Ovary (tissue), 3 donors: ENCODE results near the gene METTL27.
"Not testable (repeated sequence)": the region's sequence is repeated elsewhere in the genome, so short reads cannot be mapped to it uniquely, and the experiment has no call there.

Experiments used
- CTCF ChIP-seq, 3 donors: fragments of 450-650 bp in 2 of 3; fragments of 200-600 bp in 1 of 3; IDR thresholded peaks; one replicate each; pipeline versions ENCODE4 v1.5.1 to v1.8.0; 2016 to 2022; ENCODE audit warnings: antibody characterized with exemption in 3 of 3, mild to moderate bottlenecking in 1 of 3
- EP300 ChIP-seq: sonication (generic); formaldehyde crosslinking; IDR thresholded peaks from one replicate; pipeline ENCODE4 v1.6.1; 2017; ENCODE audit warnings: antibody characterized with exemption
- POLR2A ChIP-seq: fragments of 450-650 bp; IDR thresholded peaks from one replicate; pipeline ENCODE4 v1.6.1; 2017; ENCODE audit warnings: antibody characterized with exemption, mild to moderate bottlenecking, moderate library complexity
- donor health status: DM: no; HTN: no; CAD: no.

DNA sequence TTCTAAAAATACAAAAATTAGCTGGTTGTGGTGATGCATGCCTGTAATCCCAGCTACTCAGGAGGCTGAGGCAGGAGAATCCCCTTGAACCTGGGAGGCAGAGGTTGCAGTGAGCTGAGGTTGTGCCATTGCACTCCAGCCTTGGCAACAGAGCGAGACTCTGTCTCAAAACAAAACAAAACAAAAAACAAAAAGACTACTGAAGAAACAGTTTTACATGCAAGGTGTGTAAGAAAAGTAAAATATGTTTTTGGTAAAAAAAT lies 54.6 kb downstream of the METTL27 start:
- not testable (repeated sequence) for TF ChIP-seq CTCF (IDR thresholded peaks at IDR 0.05); EP300; POLR2A
